ENCODE results near the gene WDR73.

The WDR73 gene

DNA sequence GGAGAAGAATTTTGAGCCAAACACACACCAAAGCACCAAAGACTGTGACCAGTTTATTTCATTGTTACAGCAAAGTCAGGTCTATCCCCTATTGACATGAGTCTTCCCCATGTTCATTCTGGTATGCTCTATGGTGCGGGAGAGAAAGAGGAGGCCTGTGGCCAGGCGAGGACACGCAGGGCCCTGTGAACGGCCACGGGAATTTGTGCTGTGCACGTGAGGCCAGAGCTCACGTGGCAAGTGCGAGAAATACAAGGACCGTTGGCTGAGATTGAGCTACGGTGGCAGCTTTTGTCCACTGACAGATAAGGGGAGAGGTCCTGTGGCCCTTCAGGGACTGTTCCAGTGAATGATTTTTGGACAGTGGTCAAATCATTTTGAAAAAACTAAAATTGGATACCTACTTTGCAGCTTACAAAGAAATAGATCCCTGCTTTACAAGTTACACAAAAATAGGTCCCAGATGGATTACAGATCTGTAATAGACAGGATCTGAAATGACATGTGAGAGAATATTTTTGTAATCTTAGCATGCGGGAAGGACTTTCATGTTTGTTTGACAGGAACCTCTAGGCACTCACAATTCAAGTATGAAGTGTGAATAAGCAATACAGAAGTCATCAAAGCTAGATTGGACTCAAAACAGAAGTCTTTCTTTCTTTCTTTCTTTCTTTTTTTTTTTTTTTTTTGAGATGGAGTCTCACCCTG is 44.1 kb downstream of the WDR73 start:
- DNase-seq = no peak

DNA sequence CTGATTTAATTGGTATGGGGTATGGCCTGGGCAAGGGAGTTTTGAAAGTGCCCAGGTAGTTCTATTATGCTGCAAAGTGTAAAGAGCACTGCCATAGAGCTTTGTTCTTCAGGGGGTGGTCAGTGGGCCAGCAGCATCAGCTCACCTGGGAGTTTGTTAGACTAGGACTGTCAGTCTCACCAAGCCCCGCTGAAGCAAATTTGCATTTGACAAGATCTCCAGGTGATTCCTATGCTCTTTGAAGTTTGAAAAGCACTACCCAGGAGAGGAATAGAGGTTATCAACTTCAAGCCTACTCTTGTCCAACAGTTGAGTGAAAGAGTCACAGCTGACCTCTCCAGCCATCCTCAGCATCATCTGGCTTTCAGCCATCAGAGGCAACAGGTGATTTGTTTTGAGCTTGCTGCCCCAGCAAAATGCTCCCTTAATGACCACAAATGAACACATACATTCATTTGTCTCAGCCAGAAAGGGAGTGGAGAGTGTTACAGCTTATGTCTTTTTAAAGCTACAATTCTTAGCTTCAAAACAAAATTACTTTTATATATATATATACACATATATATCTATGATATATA is 45.3 kb downstream of the WDR73 start:
- no peak for DNase-seq

DNA sequence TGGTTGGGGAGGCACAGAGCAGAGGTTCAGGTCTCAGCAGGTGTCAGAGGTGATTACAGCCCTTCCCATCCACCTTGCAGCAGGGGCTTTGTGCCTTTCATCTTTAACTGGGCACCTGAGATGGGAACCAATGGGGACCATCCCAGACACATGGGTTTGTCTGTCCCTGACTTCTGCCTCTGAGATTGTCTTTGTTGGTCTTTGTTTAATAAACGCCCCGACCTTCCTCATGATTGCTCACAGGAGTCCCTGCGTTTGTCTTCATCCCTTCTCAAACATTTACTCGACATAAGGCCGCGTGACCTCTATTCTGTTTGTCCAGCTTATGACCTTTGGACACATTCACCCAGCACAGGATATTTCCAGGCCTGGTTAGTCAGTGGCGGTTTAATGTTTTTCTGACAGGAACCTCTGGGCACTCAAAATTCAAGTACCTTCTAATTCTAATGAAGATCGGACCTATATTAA is 47.4 kb downstream of the WDR73 start:
- no peak for DNase-seq

DNA sequence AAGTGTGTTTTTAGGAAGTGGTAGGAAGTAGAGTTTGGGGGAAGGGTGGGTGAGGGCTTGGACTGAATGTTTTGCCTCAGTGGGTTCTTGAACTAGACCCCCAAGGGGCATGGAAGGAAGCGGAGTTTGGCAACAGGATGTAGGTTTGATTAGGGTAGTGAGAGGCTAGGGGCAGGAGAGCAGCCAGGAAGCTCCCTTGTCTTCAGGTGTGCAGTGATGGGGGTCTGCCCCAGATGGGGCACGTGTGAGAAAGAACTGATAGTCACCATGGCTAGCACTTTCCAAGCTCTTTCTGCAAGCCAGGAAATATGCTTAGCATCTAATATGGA is 48.6 kb downstream of the WDR73 start:
- DNase-seq = no peak

DNA sequence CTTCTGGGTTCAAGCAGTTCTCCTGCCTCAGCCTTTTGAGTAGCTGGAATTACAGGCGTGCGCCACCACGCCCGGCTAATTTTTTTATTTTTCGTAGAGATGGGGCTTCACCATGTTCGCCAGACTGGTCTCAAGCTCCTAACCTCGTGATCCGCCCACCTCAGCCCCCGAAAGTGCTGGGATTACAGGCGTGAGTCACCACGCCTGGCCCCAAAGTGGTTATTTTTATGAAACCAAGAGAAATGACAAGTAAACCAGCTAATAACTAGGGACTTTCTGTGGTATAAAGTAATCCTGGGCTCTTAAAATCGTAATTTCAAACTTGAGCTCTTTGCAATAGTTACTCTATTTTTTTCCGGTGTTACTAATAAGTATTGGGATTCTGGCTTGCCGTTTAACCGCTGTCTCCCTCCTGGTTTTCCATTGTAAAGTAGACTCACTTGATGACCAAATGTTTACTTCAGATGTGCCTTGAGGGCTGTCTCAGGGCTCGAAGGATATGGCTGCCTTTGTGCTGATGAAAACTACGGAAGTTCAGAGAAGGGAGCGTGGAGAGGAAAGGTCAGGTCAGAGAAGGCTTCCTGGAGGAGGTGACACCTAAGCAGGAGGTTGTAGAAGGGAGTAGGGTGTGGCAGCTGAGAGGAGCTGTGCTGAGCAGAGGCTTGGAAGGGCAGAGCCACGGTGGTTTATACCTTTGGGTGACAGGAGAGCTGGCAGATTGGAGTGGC is 49.1 kb downstream of the WDR73 start:
- no peak for DNase-seq

DNA sequence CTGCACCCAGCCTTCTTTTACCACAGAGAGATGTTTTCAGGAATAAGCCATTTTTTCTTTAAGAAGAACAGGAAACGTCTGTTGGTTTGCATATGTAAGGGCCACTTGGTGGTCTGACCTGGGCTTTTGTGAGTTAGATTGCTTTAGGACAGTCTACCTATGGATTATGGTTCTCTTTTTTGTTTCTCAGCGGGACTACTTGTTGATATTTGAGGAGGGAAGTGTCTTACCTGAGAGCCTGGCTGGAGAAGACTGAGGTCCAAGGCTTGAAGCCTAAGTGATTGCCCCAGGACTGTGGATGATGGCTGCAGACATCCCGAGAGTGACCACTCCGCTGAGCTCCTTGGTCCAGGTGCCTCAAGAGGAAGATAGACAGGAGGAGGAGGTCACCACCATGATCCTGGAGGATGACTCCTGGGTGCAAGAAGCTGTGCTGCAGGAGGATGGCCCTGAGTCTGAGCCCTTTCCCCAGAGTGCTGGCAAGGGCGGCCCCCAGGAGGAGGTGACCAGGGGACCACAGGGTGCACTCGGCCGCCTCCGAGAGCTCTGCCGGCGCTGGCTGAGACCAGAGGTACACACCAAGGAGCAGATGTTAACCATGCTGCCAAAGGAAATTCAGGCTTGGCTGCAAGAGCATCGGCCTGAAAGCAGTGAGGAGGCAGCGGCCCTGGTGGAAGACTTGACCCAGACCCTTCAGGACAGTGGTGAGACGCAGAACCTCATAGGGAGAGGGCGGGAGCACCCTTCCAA is 50.3 kb downstream of the WDR73 start:
- DNase-seq = no peak

DNA sequence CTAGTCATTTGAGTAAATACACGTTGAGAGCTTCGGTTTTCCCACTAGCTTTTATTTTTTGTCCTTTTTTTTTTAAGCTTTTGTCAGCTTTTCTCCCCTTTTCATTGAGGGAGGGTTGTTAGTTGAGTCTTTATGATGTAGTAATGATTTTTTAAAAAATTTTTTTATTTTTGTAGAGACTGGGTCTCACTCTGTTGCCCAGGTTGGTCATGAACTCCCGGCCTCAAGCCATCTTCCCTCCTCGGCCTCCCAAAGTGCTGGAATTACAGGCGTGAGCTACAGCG is 52.6 kb downstream of the WDR73 start:
- DNase-seq = no peak

DNA sequence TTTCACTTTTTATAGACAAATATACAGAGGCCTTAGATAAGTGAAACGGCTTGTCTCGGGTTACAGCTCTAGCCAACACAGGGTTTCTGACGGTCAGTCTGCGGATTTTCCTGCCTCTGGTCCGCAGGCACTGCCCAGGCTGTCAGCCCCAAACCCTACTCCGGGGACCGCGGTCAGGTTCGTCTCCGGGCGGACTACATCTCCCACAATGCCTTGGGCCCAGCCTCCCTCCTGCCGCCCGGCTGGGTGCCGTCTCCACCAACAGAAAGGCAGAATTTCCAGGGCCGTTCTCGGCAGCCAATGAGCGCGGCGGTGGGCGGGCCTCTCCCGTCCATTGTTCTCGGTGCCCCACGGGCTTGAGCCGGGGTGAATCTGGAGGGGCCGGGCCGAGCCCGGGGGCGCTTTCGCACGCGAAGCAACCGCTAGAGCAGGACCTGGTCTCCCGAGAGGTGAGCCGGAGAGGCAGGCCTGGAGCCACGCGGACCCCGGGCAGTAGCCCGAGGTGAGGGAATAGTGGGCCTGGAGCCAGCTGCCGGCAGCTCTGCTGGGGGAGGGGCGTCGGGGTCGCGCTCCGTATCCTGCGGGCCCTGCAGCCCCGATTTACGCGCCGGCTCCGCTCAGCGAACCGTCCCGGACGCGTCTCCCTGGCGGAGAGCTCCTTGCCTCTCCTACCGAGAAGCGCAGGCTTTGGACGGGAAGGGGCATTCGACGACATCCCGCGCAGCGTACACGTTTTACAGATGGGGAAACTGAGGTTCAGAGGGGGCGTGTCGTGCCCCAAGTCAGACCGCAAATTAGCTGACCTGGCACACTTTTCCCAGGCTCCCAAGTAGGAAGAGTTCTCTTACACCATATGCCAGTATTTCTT is 53.2 kb downstream of the WDR73 start, which contains the start of gene ZSCAN2:
ZSCAN2 (plus strand) TSS at position 323 of the 868 bp plus-strand sequence. CDS start 2,919 bp downstream, outside the sequence.
- peak; percentile 83 for DNase-seq

DNA sequence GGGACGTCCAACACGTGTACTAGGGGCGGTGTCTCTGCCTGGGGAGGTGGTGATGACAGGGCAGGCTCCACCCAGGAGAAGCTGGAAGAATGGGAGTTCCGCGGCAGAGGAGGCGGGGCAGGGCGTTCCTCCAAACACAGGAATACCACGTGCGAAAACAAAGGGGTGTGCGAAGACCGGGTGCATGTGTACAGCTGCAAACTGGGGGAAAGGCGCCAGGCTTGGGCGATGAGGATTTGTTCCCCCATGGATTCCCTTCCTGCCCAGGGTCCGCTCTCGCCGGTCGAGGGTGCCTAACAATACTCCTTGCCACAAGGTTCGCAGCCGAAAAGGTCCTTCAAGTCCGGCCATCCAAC is 53.8 kb downstream of the WDR73 start:
- DNase-seq = peak; percentile 37

DNA sequence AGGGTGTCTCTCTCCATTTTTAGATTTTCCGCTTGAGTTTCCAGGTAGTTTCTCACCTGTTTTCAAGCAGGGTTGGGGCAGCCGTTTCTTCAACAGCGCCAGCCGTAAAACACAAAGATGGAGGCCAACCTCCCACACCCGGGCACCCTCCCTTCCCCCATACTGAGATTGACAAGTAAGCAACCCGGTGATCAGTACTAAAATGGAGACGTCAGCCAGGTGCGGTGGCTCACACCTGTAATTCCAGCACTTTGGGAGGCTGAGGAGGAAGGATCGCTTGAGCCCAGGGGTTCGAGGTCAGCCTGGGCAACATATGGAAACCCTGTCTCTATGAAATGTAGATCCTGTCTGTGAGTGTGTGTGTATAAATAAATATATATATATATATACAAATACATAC is 54.2 kb downstream of the WDR73 start:
- DNase-seq = no peak

DNA sequence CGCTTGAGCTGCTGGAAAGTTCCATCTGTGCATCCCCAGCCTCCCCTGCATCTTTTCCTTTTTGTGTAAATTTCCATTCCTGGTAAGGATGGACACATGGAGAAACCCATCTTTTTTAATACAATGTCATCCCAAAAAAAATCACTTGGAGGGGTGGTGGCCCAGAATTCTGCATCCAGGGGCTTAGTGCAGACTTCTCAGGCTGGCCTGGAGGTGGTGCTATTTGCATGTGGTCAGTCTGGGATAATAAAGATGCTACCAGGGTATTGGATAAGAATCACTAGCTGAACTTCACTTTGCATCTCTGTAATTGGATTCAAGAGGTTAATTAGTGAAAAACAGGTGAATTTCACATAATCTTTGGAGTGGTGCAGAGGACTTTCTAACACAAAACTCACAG is 55.1 kb downstream of the WDR73 start:
- no peak for DNase-seq

DNA sequence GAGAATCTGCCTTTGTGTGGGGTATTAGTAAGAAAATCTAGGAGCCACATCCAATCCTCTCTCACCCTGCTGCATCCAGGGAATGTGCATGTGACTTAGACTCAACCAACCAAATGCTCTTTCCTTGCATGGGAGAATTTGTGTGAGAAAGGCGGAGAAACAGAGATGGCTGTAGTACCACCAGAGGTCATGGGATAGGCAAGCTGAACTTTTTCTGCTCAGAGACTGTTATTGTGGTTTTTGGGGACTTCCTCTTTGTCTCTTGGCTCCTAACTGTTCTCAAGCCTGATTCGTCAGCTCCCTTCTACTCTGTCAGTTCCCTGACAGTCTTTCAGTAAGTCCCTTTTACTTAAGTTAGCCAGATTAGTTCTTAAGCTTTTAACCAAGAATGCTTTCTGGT is 55.8 kb downstream of the WDR73 start:
- DNase-seq = no peak

DNA sequence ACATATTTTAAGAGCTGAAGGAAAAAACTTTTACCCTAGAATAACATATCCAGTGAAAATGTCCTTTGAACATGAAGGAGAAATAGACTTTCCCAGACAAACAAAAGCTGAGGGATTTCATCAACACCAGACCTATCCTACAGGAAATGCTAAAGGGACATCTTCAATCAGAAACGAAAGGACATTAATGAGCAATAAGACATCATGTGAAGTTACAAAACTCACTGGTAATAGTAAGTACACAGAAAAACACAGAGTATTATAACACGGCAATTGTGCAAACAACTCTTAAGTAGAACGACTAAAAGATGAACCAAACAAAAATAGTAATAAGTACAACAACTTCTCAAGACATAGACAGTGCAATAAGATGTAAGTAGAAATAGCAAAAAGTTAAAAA is 56.8 kb downstream of the WDR73 start:
- no peak for DNase-seq

DNA sequence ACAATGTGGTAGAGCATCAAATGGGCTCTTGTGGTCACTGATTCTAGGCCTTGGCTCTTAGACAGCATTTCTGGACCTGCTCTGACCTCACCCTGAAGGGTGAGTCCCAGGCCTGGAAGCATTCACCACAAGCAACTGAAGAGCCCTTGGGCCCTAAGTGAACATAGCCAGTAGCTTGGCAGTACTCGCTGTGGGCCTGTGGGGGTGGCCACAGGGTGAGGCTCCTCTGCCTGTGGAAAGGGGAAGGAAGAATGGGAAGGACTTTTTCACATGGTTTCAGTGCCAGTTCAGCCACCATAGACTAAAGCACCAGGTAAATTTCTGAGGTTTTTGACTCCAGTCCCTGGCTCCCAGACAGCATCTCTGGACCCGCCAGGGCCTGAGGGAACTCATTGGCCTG is 58.4 kb downstream of the WDR73 start:
- no peak for DNase-seq

DNA sequence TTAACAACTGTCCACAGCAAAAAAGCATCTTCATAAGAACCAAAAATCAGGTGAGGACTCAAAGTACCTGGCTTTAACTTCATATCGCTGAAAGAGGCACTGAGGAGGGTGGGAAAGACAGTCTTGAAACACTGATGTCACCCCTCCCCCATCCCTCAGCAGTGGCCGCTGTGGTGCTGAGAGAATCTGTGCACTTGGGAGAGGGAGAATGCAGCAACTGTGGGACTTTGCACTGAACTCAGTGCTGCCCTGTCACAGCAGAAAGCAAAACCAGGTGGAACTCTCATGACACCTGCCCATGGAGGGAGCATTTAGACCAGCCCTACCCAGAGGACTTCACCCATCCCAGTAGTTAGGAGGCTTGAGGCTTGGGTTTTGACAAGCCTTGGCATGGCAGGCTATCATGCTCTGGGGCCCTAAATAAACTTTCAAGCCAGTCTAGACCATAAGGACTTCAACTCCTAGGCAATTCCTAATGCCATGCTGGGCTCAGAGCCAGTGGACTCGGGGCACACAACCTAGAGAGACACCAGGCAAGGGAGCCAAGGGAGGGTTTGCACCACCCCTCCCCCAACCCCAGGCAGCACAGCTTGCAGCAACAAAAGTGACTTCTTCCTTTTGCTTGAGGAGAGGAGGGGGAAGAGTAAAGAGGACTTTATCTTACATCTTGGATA is 59.3 kb downstream of the WDR73 start:
- DNase-seq = no peak

DNA sequence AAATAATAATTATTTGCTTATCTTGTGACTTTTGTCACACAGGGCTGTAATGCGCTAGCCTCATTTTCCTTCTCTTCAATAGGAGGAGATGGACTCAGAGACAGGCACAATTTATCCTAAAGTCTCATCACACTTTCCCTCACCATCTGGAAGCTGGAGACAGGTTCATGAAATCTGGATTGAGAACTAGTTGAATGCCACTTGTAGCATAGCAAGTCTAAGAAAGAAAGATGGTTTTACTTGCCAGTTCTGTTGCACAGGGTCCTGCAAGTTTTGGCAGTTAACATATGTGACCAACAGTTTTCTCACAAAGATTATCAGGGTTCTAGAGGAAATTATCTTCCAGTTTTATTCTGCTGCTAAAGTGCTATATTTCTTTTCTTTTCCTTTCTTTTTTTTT is 62.3 kb downstream of the WDR73 start:
- DNase-seq = no peak

DNA sequence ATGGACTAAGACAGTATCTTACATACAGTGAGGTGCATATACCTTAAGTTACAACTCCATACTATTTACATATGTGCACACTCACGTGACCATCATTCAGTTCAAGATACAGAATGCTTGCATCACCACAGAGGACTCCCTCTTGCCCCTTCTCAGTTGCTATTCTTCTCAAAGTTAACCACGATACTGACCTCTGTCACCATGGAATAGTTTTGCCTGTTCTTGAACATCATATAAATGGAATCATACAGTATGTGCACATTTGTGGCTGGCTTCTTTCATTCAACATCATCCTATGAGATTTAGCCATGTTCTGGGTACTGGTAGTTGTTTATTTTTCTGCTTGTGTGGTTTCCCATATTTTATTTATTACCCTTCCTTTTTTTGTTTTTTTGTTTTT is 63.7 kb downstream of the WDR73 start:
- no peak for DNase-seq

Measured in NCI-H2107 (cell line).